Large intestine (tissue), 3 donors: ENCODE results near the gene NTRK3. TPM values are rescaled to one million over a fixed set of nuclear protein-coding genes. Genes with fewer than 3 reads are reported as not detected.

Source experiments
- DNase-seq, 2 donors: peaks; one replicate each; pipeline versions ENCODE4 v3.0.0 to v3.0.0-alpha.2; 2013
- H3K27ac ChIP-seq: one replicate; pipeline ENCODE4 v1.5.1; 2013; ENCODE audit warnings: low read length
- H3K27me3 ChIP-seq: 2 replicates; pipeline ENCODE4 v1.6.1; 2013; ENCODE audit warnings: low read length; ENCODE audit not compliant: control insufficient read depth, insufficient read depth
- H3K36me3 ChIP-seq: 2 replicates; pipeline ENCODE4 v1.6.1; 2013; ENCODE audit warnings: low read length; ENCODE audit not compliant: control insufficient read depth, insufficient read depth
- H3K4me1 ChIP-seq: one replicate; pipeline ENCODE4 v1.6.1; 2013; ENCODE audit warnings: low read length; ENCODE audit not compliant: control insufficient read depth, insufficient read depth
- H3K4me3 ChIP-seq: one replicate; pipeline ENCODE4 v1.5.1; 2013; ENCODE audit warnings: low read length
- H3K9me3 ChIP-seq: one replicate; pipeline ENCODE4 v1.6.1; 2013; ENCODE audit warnings: mild to moderate bottlenecking, low read depth, low read length, moderate library complexity; ENCODE audit not compliant: control insufficient read depth
- WGBS: methylation state at CpG from one replicate; pipeline ENCODE4 v1.1.5; 2013; ENCODE audit warnings: low lambda C conversion rate; ENCODE audit not compliant: insufficient coverage; 5-methylcytosine and 5-hydroxymethylcytosine counted together
- polyA plus RNA-seq: library from polyadenylated mRNA; unstranded; fragments of 120-200 nt; gene quantifications from one replicate; pipeline ENCODE4 v1.2.1, GENCODE V29; 2013

The NTRK3 gene
- polyA plus RNA-seq, 1 donor, result 3.1 TPM

GRCh38 chr15:88258093-88258641 is 1.6 kb upstream of the NTRK3 start:
- peak; percentile 26 to 63 for DNase-seq
- peaks cover 3% of the 10 kb centered on the region for H3K9me3 ChIP-seq
- no peaks in the 10 kb centered on the region for H3K4me1 ChIP-seq
- WGBS, result no CpG with 5 or more reads among the region's 17 CpGs
- no peak overlapping the region for H3K27ac ChIP-seq
- peaks cover 87% of the 10 kb centered on the region for H3K27me3 ChIP-seq
- no peaks in the 10 kb centered on the region for H3K36me3 ChIP-seq
- H3K4me3 ChIP-seq, result peak overlapping the region; percentile 6

- WGBS, result no CpG with 5 or more reads among the region's 49 CpGs
- peak in 1 of 2 donors; percentile 24 for DNase-seq
Observed at GRCh38 chr15:88257311-88258092, 963 bp upstream of the NTRK3 start.

GRCh38 chr15:88255484-88256278 is 858 bp downstream of the NTRK3 start:
- Histone ChIP-seq H3K27ac (no peak overlapping the region), H3K4me3 (no peak overlapping the region), H3K4me1 (no peaks in the 10 kb centered on the region), H3K9me3 (peaks cover 3% of the 10 kb centered on the region), H3K27me3 (peaks cover 82% of the 10 kb centered on the region), H3K36me3 (no peaks in the 10 kb centered on the region)
- peak; percentile 24 to 61 for DNase-seq
- no CpG with 5 or more reads among the region's 58 CpGs for WGBS

More at GRCh38 chr15:88257311-88258092, 963 bp upstream of the NTRK3 start:
- Histone ChIP-seq H3K9me3 (peaks cover 3% of the 10 kb centered on the region), H3K27me3 (peaks cover 90% of the 10 kb centered on the region), H3K4me1 (no peaks in the 10 kb centered on the region), H3K4me3 (peak overlapping the region; percentile 31), H3K27ac (no peak overlapping the region), H3K36me3 (no peaks in the 10 kb centered on the region)

- Histone ChIP-seq H3K9me3 (peaks cover 3% of the 10 kb centered on the region), H3K27me3 (peaks cover 77% of the 10 kb centered on the region), H3K36me3 (no peaks in the 10 kb centered on the region), H3K4me3 (no peak overlapping the region), H3K27ac (no peak overlapping the region), H3K4me1 (no peaks in the 10 kb centered on the region)
- no peak for DNase-seq
- no CpG with 5 or more reads among the region's 23 CpGs for WGBS
Observed at GRCh38 chr15:88255087-88255483, 1.5 kb downstream of the NTRK3 start.

- no CpG with 5 or more reads among the region's 7 CpGs for WGBS
- no peaks in the 10 kb centered on the region for H3K4me1 ChIP-seq
- H3K4me3 ChIP-seq, result no peak overlapping the region
- H3K9me3 ChIP-seq, result peaks cover 3% of the 10 kb centered on the region
- H3K27me3 ChIP-seq, result peaks cover 59% of the 10 kb centered on the region
- no peak overlapping the region for H3K27ac ChIP-seq
- no peak for DNase-seq
- no peaks in the 10 kb centered on the region for H3K36me3 ChIP-seq
Observed at GRCh38 chr15:88252441-88252840, 4.1 kb downstream of the NTRK3 start.

GRCh38 chr15:88250826-88251225 is 5.7 kb downstream of the NTRK3 start:
- Histone ChIP-seq H3K9me3 (peaks cover 3% of the 10 kb centered on the region), H3K4me3 (no peak overlapping the region), H3K36me3 (no peaks in the 10 kb centered on the region), H3K27ac (no peak overlapping the region), H3K4me1 (no peaks in the 10 kb centered on the region), H3K27me3 (peaks cover 59% of the 10 kb centered on the region)
- no peak for DNase-seq
- no CpG with 5 or more reads among the region's 1 CpG for WGBS

GRCh38 chr15:88249220-88249619 is 7.3 kb downstream of the NTRK3 start:
- no peak overlapping the region for H3K27ac ChIP-seq
- no peak overlapping the region for H3K4me3 ChIP-seq
- H3K4me1 ChIP-seq, result no peaks in the 10 kb centered on the region
- no CpG with 5 or more reads among the region's 6 CpGs for WGBS
- peaks cover 47% of the 10 kb centered on the region for H3K27me3 ChIP-seq
- DNase-seq, result no peak
- H3K9me3 ChIP-seq, result no peaks in the 10 kb centered on the region
- H3K36me3 ChIP-seq, result no peaks in the 10 kb centered on the region

GRCh38 chr15:88247914-88248313 is 8.6 kb downstream of the NTRK3 start:
- Histone ChIP-seq H3K4me1 (no peaks in the 10 kb centered on the region), H3K27me3 (peaks cover 34% of the 10 kb centered on the region), H3K9me3 (no peaks in the 10 kb centered on the region), H3K4me3 (no peak overlapping the region), H3K36me3 (no peaks in the 10 kb centered on the region), H3K27ac (no peak overlapping the region)
- WGBS, result no CpG with 5 or more reads among the region's 4 CpGs
- no peak for DNase-seq

- H3K36me3 ChIP-seq, result no peaks in the 10 kb centered on the region
- no peak overlapping the region for H3K4me3 ChIP-seq
- H3K27me3 ChIP-seq, result peaks cover 25% of the 10 kb centered on the region
- DNase-seq, result peak; percentile 41 to 47
- no peak overlapping the region for H3K27ac ChIP-seq
- no peaks in the 10 kb centered on the region for H3K4me1 ChIP-seq
- H3K9me3 ChIP-seq, result no peaks in the 10 kb centered on the region
- WGBS, result 30% methylated on average over 4 of the region's 27 CpGs
Observed at GRCh38 chr15:88246666-88247446, 9.7 kb downstream of the NTRK3 start.

GRCh38 chr15:88246081-88246480 is 10.5 kb downstream of the NTRK3 start:
- no peaks in the 10 kb centered on the region for H3K4me1 ChIP-seq
- H3K27ac ChIP-seq, result no peak overlapping the region
- H3K36me3 ChIP-seq, result no peaks in the 10 kb centered on the region
- peaks cover 22% of the 10 kb centered on the region for H3K27me3 ChIP-seq
- no CpG with 5 or more reads among the region's 7 CpGs for WGBS
- H3K4me3 ChIP-seq, result no peak overlapping the region
- no peaks in the 10 kb centered on the region for H3K9me3 ChIP-seq
- DNase-seq, result no peak
